Measurements from ENCODE around the gene OR11H6.
"Not testable (repeated sequence)": the region's sequence is repeated elsewhere in the genome, so short reads cannot be mapped to it uniquely, and the experiment has no call there.

OR11H6 gene

GRCh38 chr14:20223410-20223809 is at the start of gene OR11H6:
Gene OR11H6 (plus strand): TSS chr14:20223710. CDS start chr14:20223710, 0 bp downstream.
- DNase-seq = no peak

- not testable (repeated sequence) for DNase-seq
These were observed 49.3 kb upstream of the OR11H6 start for GRCh38 chr14:20174205-20174604.

GRCh38 chr14:20176330-20176729 is 47.2 kb upstream of the OR11H6 start:
- no peak for DNase-seq

- DNase-seq = no peak
These were observed 46.0 kb upstream of the OR11H6 start for GRCh38 chr14:20177433-20177974.

GRCh38 chr14:20179218-20179617 is 44.3 kb upstream of the OR11H6 start:
- DNase-seq = no peak

- no peak for DNase-seq
These were observed 43.6 kb upstream of the OR11H6 start for GRCh38 chr14:20179880-20180279.

GRCh38 chr14:20180486-20180885 is 43.0 kb upstream of the OR11H6 start:
- DNase-seq = no peak

- no peak for DNase-seq
These were observed 39.3 kb upstream of the OR11H6 start for GRCh38 chr14:20184181-20184580.

- DNase-seq = no peak
These were observed 32.9 kb upstream of the OR11H6 start, which contains the start of gene OR11G2 for GRCh38 chr14:20190596-20190995. Gene OR11G2 (plus strand): TSS chr14:20190896. CDS start chr14:20197438, 6,542 bp downstream.

GRCh38 chr14:20191396-20191795 is 32.1 kb upstream of the OR11H6 start:
- no peak for DNase-seq

- DNase-seq = no peak
These were observed 29.4 kb upstream of the OR11H6 start for GRCh38 chr14:20194101-20194500.

- DNase-seq = not testable (repeated sequence)
These were observed 28.3 kb upstream of the OR11H6 start for GRCh38 chr14:20195170-20195569.

GRCh38 chr14:20195911-20196310 is 27.6 kb upstream of the OR11H6 start:
- no peak for DNase-seq

GRCh38 chr14:20197459-20197858 is 26.1 kb upstream of the OR11H6 start:
- DNase-seq = no peak

GRCh38 chr14:20198991-20199390 is 24.5 kb upstream of the OR11H6 start:
- DNase-seq = no peak

GRCh38 chr14:20204721-20205120 is 18.8 kb upstream of the OR11H6 start:
- DNase-seq = no peak

GRCh38 chr14:20209595-20209994 is 13.9 kb upstream of the OR11H6 start:
- no peak for DNase-seq

- DNase-seq = not testable (repeated sequence)
These were observed 11.1 kb upstream of the OR11H6 start for GRCh38 chr14:20212406-20212805.

- DNase-seq = no peak
These were observed 8.3 kb upstream of the OR11H6 start for GRCh38 chr14:20215196-20215595.

- DNase-seq = no peak
These were observed 4.5 kb upstream of the OR11H6 start for GRCh38 chr14:20219033-20219432.

- DNase-seq = no peak
These were observed 5.2 kb downstream of the OR11H6 start, which contains the start of gene OR11H7 for GRCh38 chr14:20228681-20229080. Gene OR11H7 (plus strand): TSS chr14:20228981.

- DNase-seq = not testable (repeated sequence)
These were observed 11.9 kb downstream of the OR11H6 start for GRCh38 chr14:20235415-20235814.

- no peak for DNase-seq
These were observed 24.2 kb downstream of the OR11H6 start for GRCh38 chr14:20247646-20248246.

GRCh38 chr14:20262642-20263128 is 39.2 kb downstream of the OR11H6 start:
- DNase-seq = no peak

All from C1 segment of cervical spinal cord (tissue), 14 donors.